ENCODE data around the gene SHOC2.

DNA sequence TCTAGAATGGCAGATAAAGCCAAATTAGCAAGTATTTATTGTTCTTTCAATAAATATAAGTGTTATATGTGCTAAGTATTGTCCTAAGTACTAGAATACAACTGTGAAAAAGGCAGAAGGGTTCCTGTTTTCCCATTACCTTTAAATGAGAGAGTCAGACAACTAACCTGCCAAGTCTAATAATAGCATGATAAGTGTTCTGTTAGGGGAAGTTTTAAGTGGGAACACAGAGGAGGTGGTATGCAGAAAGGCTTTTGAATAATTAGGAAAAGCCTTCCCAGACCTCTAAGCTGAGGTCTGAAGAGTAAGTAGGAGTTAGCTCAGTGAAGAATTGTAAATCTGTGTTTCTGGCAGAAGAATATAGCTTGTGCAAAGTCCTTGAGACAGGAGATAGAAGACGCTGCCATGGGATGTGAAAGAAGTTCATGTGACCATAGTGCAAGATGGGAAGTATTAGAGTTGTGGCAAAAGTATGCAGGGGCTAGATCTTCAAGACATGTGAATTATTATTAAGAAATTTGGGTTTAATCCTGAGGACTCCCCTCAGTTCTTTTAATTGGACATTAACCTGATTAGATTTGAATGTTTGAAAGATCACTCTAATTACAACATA, 12.5 kb downstream of the SHOC2 start:
- TF ChIP-seq, protein P1, sequence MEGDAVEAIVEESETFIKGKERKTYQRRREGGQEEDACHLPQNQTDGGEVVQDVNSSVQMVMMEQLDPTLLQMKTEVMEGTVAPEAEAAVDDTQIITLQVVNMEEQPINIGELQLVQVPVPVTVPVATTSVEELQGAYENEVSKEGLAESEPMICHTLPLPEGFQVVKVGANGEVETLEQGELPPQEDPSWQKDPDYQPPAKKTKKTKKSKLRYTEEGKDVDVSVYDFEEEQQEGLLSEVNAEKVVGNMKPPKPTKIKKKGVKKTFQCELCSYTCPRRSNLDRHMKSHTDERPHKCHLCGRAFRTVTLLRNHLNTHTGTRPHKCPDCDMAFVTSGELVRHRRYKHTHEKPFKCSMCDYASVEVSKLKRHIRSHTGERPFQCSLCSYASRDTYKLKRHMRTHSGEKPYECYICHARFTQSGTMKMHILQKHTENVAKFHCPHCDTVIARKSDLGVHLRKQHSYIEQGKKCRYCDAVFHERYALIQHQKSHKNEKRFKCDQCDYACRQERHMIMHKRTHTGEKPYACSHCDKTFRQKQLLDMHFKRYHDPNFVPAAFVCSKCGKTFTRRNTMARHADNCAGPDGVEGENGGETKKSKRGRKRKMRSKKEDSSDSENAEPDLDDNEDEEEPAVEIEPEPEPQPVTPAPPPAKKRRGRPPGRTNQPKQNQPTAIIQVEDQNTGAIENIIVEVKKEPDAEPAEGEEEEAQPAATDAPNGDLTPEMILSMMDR (IDR thresholded peaks at IDR 0.05): no peak
- no peak for TF ChIP-seq POLR2A (IDR thresholded peaks at IDR 0.05)

Data from Peyer's patch (tissue), 4 donors.